Uterus (tissue), 4 donors: ENCODE measurements around the gene TMEM26. TPM values are rescaled to one million over a fixed set of nuclear protein-coding genes. Genes with fewer than 3 reads are reported as not detected.
"Not testable (repeated sequence)": the region's sequence is repeated elsewhere in the genome, so short reads cannot be mapped to it uniquely, and the experiment has no call there.

Experiments used
- DNase-seq, 2 donors: peaks; one replicate each; pipeline ENCODE4 v3.0.0-alpha.2; 2019 to 2020
- H3K27ac ChIP-seq, 2 donors: fragments of 200-600 bp; sonication (generic); 1 replicate in 1 of 2; 2 replicates in 1 of 2; pipeline ENCODE4 v1.5.1; 2016 to 2018
- H3K27me3 ChIP-seq, 2 donors: fragments of 200-600 bp; sonication (generic); one replicate each; pipeline ENCODE4 v1.5.1; 2018 to 2019; ENCODE audit warnings: control low read depth in 1 of 2
- H3K36me3 ChIP-seq, 2 donors: fragments of 200-600 bp; sonication (generic); one replicate each; pipeline ENCODE4 v1.5.1; 2019; ENCODE audit warnings: control low read depth in 1 of 2
- H3K4me1 ChIP-seq, 2 donors: fragments of 200-600 bp; sonication (generic); one replicate each; pipeline ENCODE4 v1.5.1; 2018 to 2019; ENCODE audit warnings: control low read depth in 1 of 2
- H3K4me3 ChIP-seq, 2 donors: fragments of 200-600 bp; sonication (generic); 1 replicate in 1 of 2; 2 replicates in 1 of 2; pipeline ENCODE4 v1.5.1; 2018 to 2019; ENCODE audit warnings: mild to moderate bottlenecking in 1 of 2
- H3K9me3 ChIP-seq, 2 donors: fragments of 200-600 bp; sonication (generic); one replicate each; pipeline ENCODE4 v1.5.1; 2019; ENCODE audit warnings: control low read depth in 1 of 2
- POLR2A ChIP-seq, 2 donors: fragments of 450-650 bp; IDR thresholded peaks; one replicate each; pipeline ENCODE4 v1.6.1; 2016; ENCODE audit warnings: antibody characterized with exemption in 2 of 2, mild to moderate bottlenecking in 1 of 2, moderate library complexity in 1 of 2
- intact Hi-C: fragments of 100-400 bp; cut with DNase I; formaldehyde crosslinking; loops from one replicate; pipeline ENCODE4 v1.15.1; 2023; ENCODE audit warnings: low total_unique reads
- total RNA-seq, 4 donors: library from RNA; depleted of rRNA in 3 of 4; stranded (reverse); fragments of >200 nt in 3 of 4; gene quantifications; one replicate each; pipeline versions ENCODE4 v1.1.0 to v1.2.4, GENCODE V29; 2014 to 2023
- TF ChIP-seq, protein P1 (sequence below), 4 experiments: fragments of 200-600 bp in 2 of 4; fragments of 450-650 bp in 2 of 4; sonication (generic) in 2 of 4; IDR thresholded peaks; one replicate each; pipeline ENCODE4 v1.5.1; 2016 to 2019; ENCODE audit warnings: antibody characterized with exemption in 4 of 4, mild to moderate bottlenecking in 2 of 4, moderate library complexity in 1 of 4
- donor health status: DM: yes; HTN: yes; CAD: no.

TMEM26 gene
- total RNA-seq, 4 donors from 2014 or later: 0.29 to 35.7 (median 1.8) TPM

DNA sequence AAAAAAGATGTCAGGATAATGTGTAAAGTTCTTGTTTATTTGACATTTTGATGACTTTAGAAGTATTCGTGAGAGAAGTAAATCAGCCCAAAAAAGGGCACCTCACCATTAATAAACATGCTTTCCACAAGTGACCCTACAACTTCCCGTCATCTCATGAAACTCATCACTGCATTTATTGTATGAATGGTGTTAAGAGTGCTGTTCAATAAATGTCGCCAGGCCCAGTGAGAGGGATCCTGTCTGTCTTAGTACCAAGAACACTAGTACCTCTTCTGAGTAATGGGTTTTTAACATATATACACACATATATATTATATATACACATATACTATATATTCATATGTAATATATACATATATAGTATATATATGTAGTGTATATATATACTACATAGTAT is 61.9 kb downstream of the TMEM26 start:
- no peaks in the 10 kb centered on the region for H3K27me3 ChIP-seq
- H3K4me1 ChIP-seq: no peaks in the 10 kb centered on the region
- H3K9me3 ChIP-seq: no peaks in the 10 kb centered on the region
- intact Hi-C loops: no loop called here
- TF ChIP-seq POLR2A (IDR thresholded peaks at IDR 0.05): no peak
- TF ChIP-seq, protein P1, sequence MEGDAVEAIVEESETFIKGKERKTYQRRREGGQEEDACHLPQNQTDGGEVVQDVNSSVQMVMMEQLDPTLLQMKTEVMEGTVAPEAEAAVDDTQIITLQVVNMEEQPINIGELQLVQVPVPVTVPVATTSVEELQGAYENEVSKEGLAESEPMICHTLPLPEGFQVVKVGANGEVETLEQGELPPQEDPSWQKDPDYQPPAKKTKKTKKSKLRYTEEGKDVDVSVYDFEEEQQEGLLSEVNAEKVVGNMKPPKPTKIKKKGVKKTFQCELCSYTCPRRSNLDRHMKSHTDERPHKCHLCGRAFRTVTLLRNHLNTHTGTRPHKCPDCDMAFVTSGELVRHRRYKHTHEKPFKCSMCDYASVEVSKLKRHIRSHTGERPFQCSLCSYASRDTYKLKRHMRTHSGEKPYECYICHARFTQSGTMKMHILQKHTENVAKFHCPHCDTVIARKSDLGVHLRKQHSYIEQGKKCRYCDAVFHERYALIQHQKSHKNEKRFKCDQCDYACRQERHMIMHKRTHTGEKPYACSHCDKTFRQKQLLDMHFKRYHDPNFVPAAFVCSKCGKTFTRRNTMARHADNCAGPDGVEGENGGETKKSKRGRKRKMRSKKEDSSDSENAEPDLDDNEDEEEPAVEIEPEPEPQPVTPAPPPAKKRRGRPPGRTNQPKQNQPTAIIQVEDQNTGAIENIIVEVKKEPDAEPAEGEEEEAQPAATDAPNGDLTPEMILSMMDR (IDR thresholded peaks at IDR 0.05): no peak
- H3K4me3 ChIP-seq: no peak overlapping the region
- H3K36me3 ChIP-seq: no peaks in the 10 kb centered on the region
- no peak overlapping the region for H3K27ac ChIP-seq
- no peak for DNase-seq

GRCh38 chr10:61390851-61391250 is 62.3 kb downstream of the TMEM26 start:
- Histone ChIP-seq H3K9me3 (no peaks in the 10 kb centered on the region), H3K4me3 (no peak overlapping the region), H3K36me3 (no peaks in the 10 kb centered on the region), H3K27me3 (no peaks in the 10 kb centered on the region), H3K4me1 (no peaks in the 10 kb centered on the region), H3K27ac (no peak overlapping the region)
- no peak for TF ChIP-seq POLR2A (IDR thresholded peaks at IDR 0.05)
- TF ChIP-seq, protein P1 (IDR thresholded peaks at IDR 0.05): no peak
- DNase-seq: no peak
- intact Hi-C loops: no loop called here

- DNase-seq: no peak
- no peaks in the 10 kb centered on the region for H3K36me3 ChIP-seq
- no peak for TF ChIP-seq POLR2A (IDR thresholded peaks at IDR 0.05)
- TF ChIP-seq, protein P1 (IDR thresholded peaks at IDR 0.05): no peak
Measured at GRCh38 chr10:61389887-61390286, 63.3 kb downstream of the TMEM26 start.

DNA sequence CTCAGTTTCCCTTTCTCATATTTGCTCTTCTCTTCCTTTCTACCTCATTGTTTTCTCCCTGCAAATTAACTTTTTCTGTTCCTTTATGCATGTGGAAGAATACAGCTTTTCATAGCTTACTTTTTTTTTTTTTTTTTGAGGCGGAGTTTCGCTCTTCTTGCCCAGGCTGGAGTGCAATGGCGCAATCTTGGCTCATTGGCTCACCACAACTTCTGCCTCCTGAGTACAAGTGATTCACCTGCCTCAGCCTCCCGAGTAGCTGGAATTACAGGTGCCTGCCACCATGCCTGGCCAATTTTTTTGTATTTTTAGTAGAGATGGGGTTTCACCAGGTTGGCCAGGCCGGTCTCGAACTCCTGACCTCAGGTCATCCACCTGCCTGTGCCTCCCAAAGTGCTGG is 64.2 kb downstream of the TMEM26 start:
- H3K4me3 ChIP-seq, H3K27ac ChIP-seq, H3K27me3 ChIP-seq, H3K9me3 ChIP-seq, DNase-seq, intact Hi-C loops, H3K36me3 ChIP-seq, H3K4me1 ChIP-seq: not testable (repeated sequence)

More at GRCh38 chr10:61389887-61390286, 63.3 kb downstream of the TMEM26 start:
- no peak overlapping the region for H3K4me3 ChIP-seq
- H3K4me1 ChIP-seq: no peaks in the 10 kb centered on the region
- intact Hi-C loops: no loop called here
- no peaks in the 10 kb centered on the region for H3K9me3 ChIP-seq
- H3K27ac ChIP-seq: no peak overlapping the region
- H3K27me3 ChIP-seq: no peaks in the 10 kb centered on the region

DNA sequence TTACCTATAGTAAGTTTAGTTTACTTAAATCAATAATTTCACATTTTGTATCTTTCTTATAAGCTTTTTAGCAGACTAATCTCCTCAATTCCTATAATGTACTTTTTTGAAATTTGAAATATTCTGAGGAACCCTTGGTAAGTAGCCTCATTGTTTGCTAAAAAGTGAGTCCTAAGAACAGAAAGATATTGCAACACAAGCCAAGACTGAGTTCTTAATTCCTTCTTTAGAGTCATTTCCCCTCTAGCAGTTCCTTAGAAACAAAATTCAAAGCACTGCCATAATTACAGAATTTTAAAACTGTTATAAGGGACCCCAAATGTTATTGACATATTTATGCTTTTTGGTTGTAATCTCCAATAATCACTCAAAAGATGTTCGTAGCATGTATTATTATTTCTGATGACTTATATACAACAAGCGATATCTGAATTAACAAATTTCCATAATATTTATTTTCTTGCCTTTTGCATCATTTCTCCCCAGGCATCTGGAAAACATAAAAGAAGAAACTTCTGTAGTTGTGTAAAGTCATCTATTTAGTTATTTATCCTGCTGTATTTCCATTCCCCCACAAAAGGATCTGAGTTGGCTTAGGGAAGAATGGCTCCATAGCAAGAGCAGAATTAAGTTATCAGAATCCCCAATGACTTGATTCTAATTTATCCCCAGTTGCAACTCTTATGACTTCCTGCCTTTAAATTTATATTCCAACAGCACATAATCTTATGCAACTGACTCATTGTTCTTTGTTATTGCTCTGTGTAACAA is 67.8 kb downstream of the TMEM26 start:
- Histone ChIP-seq H3K36me3 (no peaks in the 10 kb centered on the region), H3K27me3 (no peaks in the 10 kb centered on the region), H3K4me1 (no peaks in the 10 kb centered on the region), H3K27ac (no peak overlapping the region), H3K4me3 (no peak overlapping the region), H3K9me3 (no peaks in the 10 kb centered on the region)
- no peak for DNase-seq
- TF ChIP-seq, protein P1 (IDR thresholded peaks at IDR 0.05): no peak
- TF ChIP-seq POLR2A (IDR thresholded peaks at IDR 0.05): no peak
- intact Hi-C loops: no loop called here

DNA sequence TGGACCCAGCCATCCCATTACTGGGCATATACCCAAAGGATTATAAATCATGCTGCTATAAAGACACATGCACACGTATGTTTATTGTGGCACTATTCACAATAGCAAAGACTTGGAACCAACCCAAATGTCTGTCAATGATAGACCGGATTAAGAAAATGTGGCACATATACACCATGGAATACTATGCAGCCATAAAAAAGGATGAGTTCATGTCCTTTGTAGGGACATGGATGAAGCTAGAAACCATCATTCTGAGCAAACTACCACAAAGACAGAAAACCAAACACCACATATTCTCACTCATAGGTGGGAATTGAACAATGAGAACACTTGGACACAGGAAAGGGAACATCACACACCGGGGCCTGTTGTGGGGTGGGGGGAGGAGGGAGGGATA is 72.0 kb downstream of the TMEM26 start:
- H3K9me3 ChIP-seq, H3K4me1 ChIP-seq, H3K36me3 ChIP-seq, DNase-seq, H3K4me3 ChIP-seq, H3K27me3 ChIP-seq, H3K27ac ChIP-seq, intact Hi-C loops: not testable (repeated sequence)
